Measurements from ENCODE around the gene ERAL1. TPM values are rescaled to one million over a fixed set of nuclear protein-coding genes. Genes with fewer than 3 reads are reported as not detected.

ERAL1 gene
- total RNA-seq, 4 donors from 2014 or later = 26.4 to 52.8 (median 36.2) TPM

GRCh38 chr17:28883967-28884702, 29.3 kb downstream of the ERAL1 start:
- H3K27ac ChIP-seq = no peak overlapping the region
- no peaks in the 10 kb centered on the region for H3K9me3 ChIP-seq
- no peak overlapping the region for H3K4me3 ChIP-seq
- no peak for DNase-seq (ENCODE audit: low spot score in 2 of 2)
- peaks cover 0 to 7% (median 2%) of the 10 kb centered on the region in 4 donors for H3K4me1 ChIP-seq
- TF ChIP-seq CTCF (IDR thresholded peaks at IDR 0.05) (no peak), POLR2A (IDR thresholded peaks at IDR 0.05) (no peak), EP300 (IDR thresholded peaks at IDR 0.05) (no peak)
- peaks cover 11 to 95% (median 45%) of the 10 kb centered on the region in 3 donors for H3K36me3 ChIP-seq
- H3K27me3 ChIP-seq = no peaks in the 10 kb centered on the region
- WGBS, 2 donors = 81 to 83% methylated on average over 25 to 27 of the region's 27 CpGs

GRCh38 chr17:28885363-28885762, 30.5 kb downstream of the ERAL1 start:
- Histone ChIP-seq H3K36me3 (peaks cover 11 to 83% (median 36%) of the 10 kb centered on the region in 3 donors), H3K4me1 (peaks cover 0 to 19% (median 10%) of the 10 kb centered on the region in 4 donors)

GRCh38 chr17:28885951-28886350, 31.1 kb downstream of the ERAL1 start:
- no peak overlapping the region for H3K27ac ChIP-seq
- H3K4me3 ChIP-seq = no peak overlapping the region
- peaks cover 0 to 25% (median 12%) of the 10 kb centered on the region in 4 donors for H3K4me1 ChIP-seq
- WGBS, 2 donors = 79 to 84% methylated on average over 8 to 10 of the region's 10 CpGs
- H3K36me3 ChIP-seq = peaks cover 11 to 78% (median 30%) of the 10 kb centered on the region in 3 donors
- TF ChIP-seq CTCF (IDR thresholded peaks at IDR 0.05) (no peak), POLR2A (IDR thresholded peaks at IDR 0.05) (no peak), EP300 (IDR thresholded peaks at IDR 0.05) (no peak)
- no peak for DNase-seq (ENCODE audit: low spot score in 2 of 2)
- H3K9me3 ChIP-seq = no peaks in the 10 kb centered on the region
- H3K27me3 ChIP-seq = no peaks in the 10 kb centered on the region

More at GRCh38 chr17:28885363-28885762, 30.5 kb downstream of the ERAL1 start:
- TF ChIP-seq POLR2A (IDR thresholded peaks at IDR 0.05) (no peak), EP300 (IDR thresholded peaks at IDR 0.05) (no peak), CTCF (IDR thresholded peaks at IDR 0.05) (no peak)
- DNase-seq (ENCODE audit: low spot score in 2 of 2) = no peak
- H3K27me3 ChIP-seq = no peaks in the 10 kb centered on the region
- H3K4me3 ChIP-seq = no peak overlapping the region
- H3K27ac ChIP-seq = no peak overlapping the region
- no peaks in the 10 kb centered on the region for H3K9me3 ChIP-seq
- 89 to 90% methylated on average over 4 of the region's 4 CpGs for WGBS, 2 donors

- peaks cover 0 to 46% (median 17%) of the 10 kb centered on the region in 4 donors for H3K4me1 ChIP-seq
- no peak for DNase-seq (ENCODE audit: low spot score in 2 of 2)
- H3K9me3 ChIP-seq = no peaks in the 10 kb centered on the region
- no peak overlapping the region for H3K27ac ChIP-seq
- H3K27me3 ChIP-seq = no peaks in the 10 kb centered on the region
- no peak for TF ChIP-seq CTCF (IDR thresholded peaks at IDR 0.05)
- no peak for TF ChIP-seq POLR2A (IDR thresholded peaks at IDR 0.05)
- no peak for TF ChIP-seq EP300 (IDR thresholded peaks at IDR 0.05)
- no peak overlapping the region for H3K4me3 ChIP-seq
- H3K36me3 ChIP-seq = peaks cover 2 to 74% (median 10%) of the 10 kb centered on the region in 3 donors
- 80 to 83% methylated on average over 12 of the region's 12 CpGs for WGBS, 2 donors
Measured at GRCh38 chr17:28887871-28888471, 33.2 kb downstream of the ERAL1 start.

- WGBS, 2 donors = 65 to 80% methylated on average over 7 of the region's 7 CpGs
- H3K4me1 ChIP-seq = peaks cover 0 to 54% (median 24%) of the 10 kb centered on the region in 4 donors
Measured at GRCh38 chr17:28888832-28889231, 34.0 kb downstream of the ERAL1 start.

More at GRCh38 chr17:28888832-28889231, 34.0 kb downstream of the ERAL1 start:
- Histone ChIP-seq H3K36me3 (peaks cover 2 to 65% (median 7%) of the 10 kb centered on the region in 3 donors), H3K27me3 (no peaks in the 10 kb centered on the region), H3K27ac (peak overlapping the region in 1 of 4 donors; percentile 0), H3K9me3 (no peaks in the 10 kb centered on the region), H3K4me3 (no peak overlapping the region)
- DNase-seq (ENCODE audit: low spot score in 2 of 2) = no peak
- TF ChIP-seq POLR2A (IDR thresholded peaks at IDR 0.05) = no peak
- TF ChIP-seq CTCF (IDR thresholded peaks at IDR 0.05) = no peak

Data from tibial nerve (tissue), 4 donors.